OCI-LY3 (cell line): ENCODE data around the gene VRK2.

ENCODE experiments used
- CTCF ChIP-seq: fragments of 200-600, 300-600 bp; sonication (generic); IDR thresholded peaks from 2 replicates; pipeline ENCODE4 v1.5.1; 2014; ENCODE audit warnings: antibody characterized with exemption, low read length, low read depth
- EZH2phosphoT487 ChIP-seq: fragments of 200-600 bp; shearing (Covaris generic); IDR thresholded peaks from 2 replicates; pipeline ENCODE4 v1.6.1; 2018; ENCODE audit warnings: antibody characterized with exemption, mixed run types, low read depth

DNA sequence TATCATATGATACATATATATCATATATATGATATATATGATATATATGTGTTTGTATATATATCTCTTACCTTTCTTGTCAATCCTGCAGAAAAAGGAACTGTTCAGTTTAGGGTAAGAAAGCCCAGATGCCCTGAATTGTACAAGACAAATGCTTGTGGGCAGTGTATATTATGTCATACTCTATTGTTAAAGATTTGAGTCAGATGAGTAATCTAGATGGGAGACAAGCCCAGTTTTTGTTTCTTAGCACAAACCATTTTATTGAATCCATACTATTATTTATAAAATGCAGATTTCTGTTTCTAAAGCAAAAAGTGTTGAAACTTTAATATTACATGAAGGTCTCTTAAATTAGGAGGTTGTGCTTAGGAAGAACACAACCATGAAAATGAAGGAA is 90.6 kb downstream of the VRK2 start:
- no peak for TF ChIP-seq CTCF
- no peak for TF ChIP-seq EZH2phosphoT487
